SH-SY5Y (cell line): ENCODE results near the gene PTPN14.

ENCODE experiments used
- GATA2 ChIP-seq: IDR thresholded peaks from 2 replicates; pipeline ENCODE4 v1.6.1; 2011; ENCODE audit warnings: mild to moderate bottlenecking, low read depth, low read length
- GATA3 ChIP-seq: IDR thresholded peaks from 2 replicates; pipeline ENCODE4 v1.6.1; 2011; ENCODE audit warnings: low read depth, mild to moderate bottlenecking, low read length, moderate library complexity

GRCh38 chr1:214300149-214300780 is 251.1 kb downstream of the PTPN14 start:
- TF ChIP-seq GATA2 (no peak), GATA3 (no peak)
